ENCODE measurements around the gene TMPRSS3.

TMPRSS3 gene

DNA sequence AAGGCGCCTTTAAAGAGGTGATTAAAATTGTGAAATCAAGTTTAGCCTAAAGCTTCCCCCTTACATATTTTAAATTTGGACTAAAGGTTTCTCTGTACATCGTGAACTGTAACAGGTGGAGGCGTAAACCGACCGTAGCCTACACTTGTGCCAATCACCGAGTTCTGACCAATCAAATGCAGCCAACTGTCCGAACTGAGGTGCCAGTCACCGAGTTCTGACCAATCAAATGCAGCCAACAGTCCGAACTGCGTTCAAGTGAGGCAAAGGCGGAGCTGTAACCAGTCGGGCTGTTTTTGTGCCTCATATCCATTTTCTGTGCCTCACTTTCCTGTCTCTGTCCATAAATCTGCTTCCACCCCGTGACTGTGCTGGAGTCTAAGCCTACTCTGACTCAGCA lies 36.9 kb downstream of the TMPRSS3 start:
- Histone ChIP-seq H3K9me3 (ENCODE audit: control insufficient read depth, insufficient read depth, low read depth, low read length) (no peaks in the 10 kb centered on the region), H3K27ac (ENCODE audit: extremely low read depth, low read depth, low read length) (no peak overlapping the region), H3K4me3 (ENCODE audit: low read depth, low read length) (no peak overlapping the region), H3K4me1 (ENCODE audit: control insufficient read depth, insufficient read depth, low read length) (no peaks in the 10 kb centered on the region), H3K36me3 (ENCODE audit: control insufficient read depth in 2 of 2, insufficient read depth in 1 of 2, low read length in 2 of 2) (no peaks in the 10 kb centered on the region)
- ChIA-PET POLR2A (no interaction called here), CTCF (interaction anchor here (0.7 kb wide), 1 partner anchor 14 kb away, joined by 3 read pairs; no protein-coding TSS in a partner anchor)
- TF ChIP-seq HOXA7 (CRISPR knock-in tag; IDR thresholded peaks at IDR 0.05; ENCODE audit: borderline replicate concordance) (no peak), ZNF23 (tag by site-specific recombination; IDR thresholded peaks at IDR 0.05; ENCODE audit: borderline replicate concordance) (no peak), ZNF560 (tag by site-specific recombination; IDR thresholded peaks at IDR 0.05; ENCODE audit: borderline replicate concordance) (no peak), ZNF660 (tag by site-specific recombination; IDR thresholded peaks at IDR 0.05) (no peak), ZBTB26 (tag by site-specific recombination; optimal IDR thresholded peaks at IDR 0.05) (no peak), BCL11B (tag by site-specific recombination; IDR thresholded peaks at IDR 0.05; ENCODE audit: low read depth) (no peak), ZNF792 (tag by site-specific recombination; IDR thresholded peaks at IDR 0.05) (no peak), ZSCAN5A (tag by site-specific recombination; IDR thresholded peaks at IDR 0.05) (no peak), KLF17 (tag by site-specific recombination; IDR thresholded peaks at IDR 0.05) (no peak), KLF1 (tag by site-specific recombination; IDR thresholded peaks at IDR 0.05) (no peak), SALL2 (tag by site-specific recombination; IDR thresholded peaks at IDR 0.05; ENCODE audit: borderline replicate concordance) (no peak), ZNF621 (tag by site-specific recombination; IDR thresholded peaks at IDR 0.05) (no peak), ZNF132 (tag by site-specific recombination; IDR thresholded peaks at IDR 0.05; ENCODE audit: borderline replicate concordance) (no peak)
- TF ChIP-seq, protein P1, sequence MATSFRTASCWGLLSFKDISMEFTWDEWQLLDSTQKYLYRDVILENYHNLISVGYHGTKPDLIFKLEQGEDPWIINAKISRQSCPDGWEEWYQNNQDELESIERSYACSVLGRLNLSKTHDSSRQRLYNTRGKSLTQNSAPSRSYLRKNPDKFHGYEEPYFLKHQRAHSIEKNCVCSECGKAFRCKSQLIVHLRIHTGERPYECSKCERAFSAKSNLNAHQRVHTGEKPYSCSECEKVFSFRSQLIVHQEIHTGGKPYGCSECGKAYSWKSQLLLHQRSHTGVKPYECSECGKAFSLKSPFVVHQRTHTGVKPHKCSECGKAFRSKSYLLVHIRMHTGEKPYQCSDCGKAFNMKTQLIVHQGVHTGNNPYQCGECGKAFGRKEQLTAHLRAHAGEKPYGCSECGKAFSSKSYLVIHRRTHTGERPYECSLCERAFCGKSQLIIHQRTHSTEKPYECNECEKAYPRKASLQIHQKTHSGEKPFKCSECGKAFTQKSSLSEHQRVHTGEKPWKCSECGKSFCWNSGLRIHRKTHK (tag by site-specific recombination; IDR thresholded peaks at IDR 0.05): no peak
- TF ChIP-seq, protein P2, sequence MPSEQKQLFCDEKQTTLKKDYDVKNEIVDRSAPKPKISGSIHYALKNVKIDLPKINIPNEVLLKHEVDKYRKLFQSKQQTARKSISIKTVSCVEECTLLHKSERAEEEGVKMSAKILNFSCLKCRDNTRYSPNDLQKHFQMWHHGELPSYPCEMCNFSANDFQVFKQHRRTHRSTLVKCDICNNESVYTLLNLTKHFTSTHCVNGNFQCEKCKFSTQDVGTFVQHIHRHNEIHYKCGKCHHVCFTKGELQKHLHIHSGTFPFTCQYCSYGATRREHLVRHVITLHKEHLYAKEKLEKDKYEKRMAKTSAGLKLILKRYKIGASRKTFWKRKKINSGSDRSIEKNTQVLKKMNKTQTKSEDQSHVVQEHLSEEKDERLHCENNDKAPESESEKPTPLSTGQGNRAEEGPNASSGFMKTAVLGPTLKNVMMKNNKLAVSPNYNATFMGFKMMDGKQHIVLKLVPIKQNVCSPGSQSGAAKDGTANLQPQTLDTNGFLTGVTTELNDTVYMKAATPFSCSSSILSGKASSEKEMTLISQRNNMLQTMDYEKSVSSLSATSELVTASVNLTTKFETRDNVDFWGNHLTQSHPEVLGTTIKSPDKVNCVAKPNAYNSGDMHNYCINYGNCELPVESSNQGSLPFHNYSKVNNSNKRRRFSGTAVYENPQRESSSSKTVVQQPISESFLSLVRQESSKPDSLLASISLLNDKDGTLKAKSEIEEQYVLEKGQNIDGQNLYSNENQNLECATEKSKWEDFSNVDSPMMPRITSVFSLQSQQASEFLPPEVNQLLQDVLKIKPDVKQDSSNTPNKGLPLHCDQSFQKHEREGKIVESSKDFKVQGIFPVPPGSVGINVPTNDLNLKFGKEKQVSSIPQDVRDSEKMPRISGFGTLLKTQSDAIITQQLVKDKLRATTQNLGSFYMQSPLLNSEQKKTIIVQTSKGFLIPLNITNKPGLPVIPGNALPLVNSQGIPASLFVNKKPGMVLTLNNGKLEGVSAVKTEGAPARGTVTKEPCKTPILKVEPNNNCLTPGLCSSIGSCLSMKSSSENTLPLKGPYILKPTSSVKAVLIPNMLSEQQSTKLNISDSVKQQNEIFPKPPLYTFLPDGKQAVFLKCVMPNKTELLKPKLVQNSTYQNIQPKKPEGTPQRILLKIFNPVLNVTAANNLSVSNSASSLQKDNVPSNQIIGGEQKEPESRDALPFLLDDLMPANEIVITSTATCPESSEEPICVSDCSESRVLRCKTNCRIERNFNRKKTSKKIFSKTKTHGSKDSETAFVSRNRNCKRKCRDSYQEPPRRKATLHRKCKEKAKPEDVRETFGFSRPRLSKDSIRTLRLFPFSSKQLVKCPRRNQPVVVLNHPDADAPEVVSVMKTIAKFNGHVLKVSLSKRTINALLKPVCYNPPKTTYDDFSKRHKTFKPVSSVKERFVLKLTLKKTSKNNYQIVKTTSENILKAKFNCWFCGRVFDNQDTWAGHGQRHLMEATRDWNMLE (tag by site-specific recombination; conservative IDR thresholded peaks at IDR 0.05; ENCODE audit: low read depth): no peak
